Measurements from ENCODE around the gene ZNF625.
"Not testable (repeated sequence)": the region's sequence is repeated elsewhere in the genome, so short reads cannot be mapped to it uniquely, and the experiment has no call there.

Gene ZNF625

DNA sequence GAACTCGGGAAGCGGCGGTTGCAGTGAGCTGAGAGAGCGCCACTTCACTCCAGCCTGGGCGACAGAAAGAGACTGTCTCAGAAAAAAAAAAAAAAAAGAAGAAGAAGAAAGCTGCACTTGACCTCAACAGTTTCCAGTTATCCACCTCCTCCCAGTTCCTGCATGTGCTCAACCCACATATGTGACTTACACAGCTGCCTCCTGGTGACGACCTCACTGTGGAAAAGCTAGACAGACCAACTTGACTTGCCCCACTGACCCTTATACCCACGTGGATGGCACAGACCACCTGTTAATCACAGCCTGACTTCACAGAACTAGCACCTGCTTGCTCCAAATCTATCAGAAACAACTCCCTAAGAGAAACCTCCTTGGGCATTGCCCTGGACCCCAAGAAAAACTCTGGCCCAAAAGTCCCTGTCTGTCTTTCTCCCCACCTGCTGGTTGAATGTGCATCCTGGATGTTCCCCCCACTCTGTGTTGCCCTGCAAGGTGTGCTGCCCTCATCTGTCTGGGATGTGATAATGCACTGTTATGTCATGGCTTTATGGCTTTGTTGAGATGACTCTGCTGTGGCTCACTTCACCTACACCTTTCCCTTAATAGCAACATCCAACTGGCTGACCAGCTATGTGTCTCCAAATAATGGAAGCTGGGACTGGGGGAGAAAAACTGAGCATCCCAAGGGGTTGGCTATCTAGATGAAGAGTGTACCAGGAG, 19.2 kb downstream of the ZNF625 start:
- peak; percentile 36 for DNase-seq

DNA sequence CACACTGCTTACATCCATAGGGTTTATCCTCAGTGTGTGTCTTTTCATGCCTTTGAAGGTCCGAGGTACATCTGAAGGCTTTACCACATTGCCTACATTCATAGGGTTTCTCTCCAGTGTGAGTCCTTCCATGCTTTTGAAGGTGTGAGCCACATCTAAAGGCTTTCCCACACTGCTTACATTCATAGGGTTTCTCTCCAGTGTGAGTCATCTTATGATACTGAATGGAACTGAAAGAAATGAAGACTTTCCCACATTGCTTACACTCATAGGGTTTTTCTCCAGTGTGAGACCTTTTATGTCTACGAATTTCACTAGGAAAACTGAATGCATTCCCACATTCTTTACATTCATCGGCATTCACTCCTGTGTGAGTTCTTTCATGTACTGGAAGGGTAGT, 23.5 kb downstream of the ZNF625 start:
- no peak for DNase-seq

DNA sequence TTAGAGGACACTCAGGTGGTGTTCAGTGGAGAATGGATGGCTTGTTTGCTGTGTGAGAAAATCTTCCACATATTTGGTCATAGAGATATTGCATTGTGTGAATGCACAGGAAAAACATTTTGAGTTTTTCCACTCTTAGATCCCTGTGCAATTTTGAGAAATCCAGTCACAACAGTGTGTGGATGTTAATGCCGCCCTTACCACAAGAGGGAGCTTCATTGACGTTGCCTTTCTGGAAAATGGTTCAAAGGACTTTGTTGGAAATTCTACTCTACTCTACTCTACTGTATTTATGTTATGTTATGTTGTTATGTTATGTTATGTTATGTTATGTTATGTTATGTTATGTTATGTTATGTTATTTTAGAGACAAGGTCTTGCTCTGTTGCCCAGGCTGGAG, 29.8 kb downstream of the ZNF625 start:
- DNase-seq, result peak; percentile 15

DNA sequence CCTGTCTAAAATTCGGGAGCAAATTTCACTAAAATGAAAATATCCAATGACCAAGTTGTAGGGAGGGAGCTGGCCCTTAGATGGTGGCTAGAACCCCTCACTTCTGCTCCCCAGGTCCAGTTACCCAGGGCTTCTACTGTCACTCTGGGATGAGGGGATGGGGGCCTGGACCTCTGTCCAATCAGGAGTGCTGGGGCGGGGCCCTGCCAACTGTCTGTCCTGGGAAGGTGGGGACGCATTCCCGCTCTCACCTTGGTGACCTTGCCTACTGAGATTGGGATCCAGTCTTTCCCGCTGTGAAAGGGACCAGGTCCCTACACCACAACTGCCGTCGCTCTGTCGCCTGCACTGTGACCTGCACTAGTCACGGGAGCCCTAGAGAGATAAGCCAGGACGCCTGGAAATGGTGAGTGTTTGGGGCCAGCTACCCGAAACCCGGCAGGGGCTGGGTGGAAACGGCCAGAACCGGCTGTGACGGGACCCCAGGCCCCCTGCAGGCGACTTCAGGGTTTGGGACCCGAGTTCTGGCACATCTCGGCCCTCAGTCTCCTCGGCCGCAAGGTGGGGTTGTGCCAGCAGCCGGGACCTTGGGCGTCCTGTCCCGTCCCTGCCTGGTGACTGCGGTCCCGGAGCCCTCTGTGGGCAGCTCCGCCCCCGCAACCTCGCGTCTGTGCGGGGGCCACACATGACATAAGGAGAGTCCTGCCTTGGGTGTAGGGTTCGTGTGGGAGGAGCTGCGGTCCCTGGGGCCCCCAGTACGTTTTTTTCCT, 39.1 kb downstream of the ZNF625 start:
- DNase-seq, result no peak

DNA sequence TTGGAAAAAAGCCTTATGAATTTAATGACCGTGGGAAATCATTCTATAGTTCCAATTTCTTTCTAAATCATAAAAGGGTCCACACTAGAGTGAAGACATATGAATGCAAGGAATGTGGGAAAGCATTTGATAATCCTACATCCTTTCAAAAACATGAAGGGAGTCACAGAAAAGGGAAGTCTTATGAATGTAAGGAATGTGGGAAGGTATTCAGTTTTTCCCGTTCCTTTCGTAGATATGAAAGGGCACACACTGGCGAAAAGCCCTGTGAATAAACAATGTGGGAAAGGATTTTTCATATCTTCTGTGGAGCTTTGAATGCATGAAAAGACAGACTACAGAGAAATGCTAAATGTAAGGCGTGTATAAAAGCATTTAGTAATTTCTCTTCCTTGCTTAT, 43.4 kb downstream of the ZNF625 start:
- no peak for DNase-seq

DNA sequence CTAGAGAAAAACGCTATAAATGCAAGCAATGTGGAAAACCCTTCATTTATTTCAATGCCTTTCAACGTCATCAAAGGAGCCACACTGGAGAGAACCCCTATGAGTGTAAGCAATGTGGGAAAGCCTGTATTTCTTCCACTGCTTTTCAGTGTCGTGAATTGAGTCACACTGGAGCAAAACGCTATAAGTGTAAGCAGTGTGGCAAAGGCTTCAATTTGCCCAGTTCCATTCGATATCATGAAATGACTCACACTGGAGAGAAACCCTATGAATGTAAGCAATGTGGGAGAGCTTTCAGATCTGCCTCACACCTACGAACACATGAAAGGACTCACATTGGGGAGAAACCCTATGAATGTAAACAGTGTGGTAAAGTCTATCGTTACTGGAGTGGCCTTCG, 43.8 kb downstream of the ZNF625 start:
- DNase-seq, result peak; percentile 33

DNA sequence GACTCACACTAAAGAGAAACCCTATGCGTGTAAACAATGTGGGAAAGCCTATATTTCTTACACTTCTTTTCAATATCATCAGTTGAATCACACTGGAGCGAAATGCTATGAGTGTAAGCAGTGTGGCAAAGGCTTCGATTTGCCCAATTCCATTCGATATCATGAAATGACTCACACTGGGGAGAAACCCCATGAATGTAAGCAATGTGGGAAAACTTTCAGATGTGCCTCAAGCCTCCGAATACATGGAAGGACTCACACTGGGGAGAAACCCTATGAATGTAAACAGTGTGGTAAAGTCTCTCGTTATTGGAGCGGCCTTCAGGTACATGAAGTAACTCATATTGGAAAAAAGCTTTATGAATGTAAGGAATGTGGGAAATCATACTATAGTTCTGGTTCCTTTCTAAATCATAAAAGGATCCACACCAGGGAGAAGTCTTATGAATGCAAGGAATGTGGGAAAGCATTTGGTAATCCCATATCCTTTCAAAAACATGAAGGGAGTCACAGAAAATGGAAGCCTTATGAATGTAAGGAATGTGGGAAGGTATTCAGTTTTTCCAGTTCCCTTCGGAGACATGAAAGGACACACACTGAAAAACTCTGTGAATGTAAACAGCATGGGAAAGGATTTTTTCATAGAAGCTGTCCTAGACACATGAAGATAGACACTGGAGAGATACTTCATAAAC, 44.4 kb downstream of the ZNF625 start:
- no peak for DNase-seq

DNA sequence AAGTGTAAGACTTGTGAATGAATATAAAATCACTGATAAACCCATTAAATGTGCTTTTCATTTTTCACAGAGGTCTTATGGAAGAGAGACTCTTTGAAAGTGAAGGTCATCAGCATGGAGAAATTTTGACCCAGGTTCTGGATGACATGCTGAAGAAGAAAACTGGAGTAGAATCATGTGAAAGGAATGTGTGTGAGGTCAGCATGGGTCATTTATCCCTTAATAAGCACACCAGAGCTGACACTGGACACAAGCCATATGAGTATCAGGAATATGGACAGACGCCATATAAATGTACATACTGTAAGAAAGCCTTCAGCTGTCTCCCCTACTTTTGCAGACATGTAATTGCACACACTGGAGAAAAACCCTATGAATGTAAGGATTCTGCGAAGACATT, 45.4 kb downstream of the ZNF625 start:
- no peak for DNase-seq

DNA sequence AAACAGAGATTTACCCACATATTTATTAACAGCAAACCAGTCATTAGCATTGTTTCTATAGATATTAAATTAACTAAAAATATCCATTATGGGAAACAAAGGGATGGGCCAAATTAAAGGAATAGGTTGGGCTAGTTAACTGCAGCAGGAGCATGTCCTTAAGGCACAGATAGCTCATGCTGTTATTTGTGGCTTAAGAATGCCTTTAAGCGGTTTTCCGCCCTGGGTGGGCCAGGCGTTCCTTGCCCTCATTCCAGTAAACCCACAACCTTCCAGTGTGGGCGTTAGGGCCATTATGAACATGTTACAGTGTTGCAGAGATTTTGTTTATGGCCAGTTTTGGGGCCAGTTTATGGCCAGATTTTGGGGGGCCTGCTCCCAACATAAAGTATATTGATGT, 52.6 kb downstream of the ZNF625 start:
- DNase-seq, result not testable (repeated sequence)

DNA sequence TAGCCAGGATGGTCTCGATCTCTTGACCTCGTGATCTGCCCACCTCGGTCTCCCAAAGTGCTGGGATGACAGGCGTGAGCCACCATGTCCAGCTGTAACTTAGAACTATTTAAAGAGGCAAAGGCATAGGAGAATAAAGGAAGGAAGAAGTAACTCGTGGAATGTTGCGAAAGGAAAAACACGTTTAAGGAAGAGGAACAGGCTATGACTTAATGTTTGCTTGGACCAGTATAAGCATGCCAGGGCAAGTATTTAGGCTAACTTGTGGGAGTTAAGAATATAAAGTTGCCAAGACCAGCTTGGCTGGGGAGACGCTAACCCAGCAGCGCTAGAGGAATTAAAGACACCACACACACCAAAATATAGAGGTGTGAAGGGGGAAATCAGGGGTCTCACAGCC, 58.5 kb downstream of the ZNF625 start:
- no peak for DNase-seq

DNA sequence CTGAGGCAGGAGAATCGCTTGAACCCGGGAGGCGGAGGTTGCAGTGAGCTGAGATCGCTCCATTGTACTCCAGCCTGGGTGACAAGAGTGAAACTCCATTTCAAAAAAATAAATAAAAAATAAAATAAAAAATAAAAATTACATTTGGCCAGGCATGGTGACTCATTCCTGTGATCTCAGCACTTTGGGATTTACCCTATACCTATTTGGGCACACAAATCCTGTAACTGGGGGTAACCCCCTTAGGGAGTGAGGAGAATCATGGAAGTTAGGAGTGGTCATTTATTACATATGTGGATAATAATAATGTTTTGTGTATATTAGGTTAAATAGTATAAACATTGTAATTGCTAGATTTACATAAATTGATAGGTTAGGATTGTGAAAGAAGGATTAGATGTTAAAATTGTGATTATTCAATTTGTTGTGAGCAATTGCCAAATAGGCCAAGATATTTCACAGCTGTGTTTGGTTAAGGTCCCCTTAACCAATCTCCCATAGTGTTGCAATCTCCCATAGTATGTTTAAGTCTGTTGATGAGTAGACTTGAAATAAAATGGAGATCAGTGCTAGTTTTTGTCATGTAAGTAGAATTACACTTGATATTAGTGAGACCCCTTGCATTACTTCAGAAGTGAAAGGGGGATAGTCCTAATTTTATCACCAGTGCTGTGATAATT, 61.3 kb downstream of the ZNF625 start:
- DNase-seq, result no peak

All from activated CD4-positive, alpha-beta T cell treated with anti-CD3 and anti-CD28 coated beads for 48 hours (primary cell).